SH-SY5Y (cell line): ENCODE measurements around the gene DNAJB14.

ENCODE experiments used
- GATA2 ChIP-seq: IDR thresholded peaks from 2 replicates; pipeline ENCODE4 v1.6.1; 2011; ENCODE audit warnings: mild to moderate bottlenecking, low read depth, low read length
- GATA3 ChIP-seq: IDR thresholded peaks from 2 replicates; pipeline ENCODE4 v1.6.1; 2011; ENCODE audit warnings: low read depth, mild to moderate bottlenecking, low read length, moderate library complexity

DNA sequence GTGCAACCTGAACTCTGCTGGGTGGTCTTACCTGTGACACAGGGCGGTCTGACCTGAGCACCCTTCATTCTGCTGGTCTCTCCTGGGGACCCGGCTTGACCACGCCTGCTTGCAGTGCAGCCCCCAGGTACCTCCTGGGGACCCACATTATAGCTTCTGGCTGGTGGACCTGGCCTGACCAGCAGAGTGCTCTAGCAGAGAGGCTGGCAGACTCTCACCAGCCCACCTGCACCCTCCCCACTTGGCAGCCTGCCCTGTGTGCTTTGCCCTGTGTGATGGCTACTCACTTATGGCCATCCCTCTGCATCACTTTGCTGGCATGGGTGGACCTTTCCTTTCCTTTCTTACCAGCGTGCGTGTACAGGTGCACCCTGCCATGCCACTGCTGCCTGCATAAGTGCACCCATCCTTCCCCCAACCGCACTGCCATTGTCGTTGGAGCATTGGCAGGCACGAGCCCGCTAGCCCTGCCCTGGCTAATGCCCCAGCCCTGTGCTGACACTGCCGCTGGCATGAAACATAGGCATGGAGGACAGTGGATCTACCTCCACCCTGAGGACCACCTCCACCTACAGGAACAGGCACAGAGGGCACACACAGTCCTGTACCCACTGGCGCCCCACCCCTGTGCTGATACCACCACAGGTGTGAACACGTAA lies 25.2 kb upstream of the DNAJB14 start:
- TF ChIP-seq GATA2 (no peak), GATA3 (no peak)
